Astrocyte (in vitro differentiated cells and primary cell): ENCODE data around the gene TSBP1. TPM values are rescaled to one million over a fixed set of nuclear protein-coding genes. Genes with fewer than 3 reads are reported as not detected.

Source experiments
- DNase-seq: peaks from one replicate; pipeline ENCODE4 v3.0.0-alpha.2; 2010; ENCODE audit warnings: low read depth
- FAIRE-seq: peaks from 2 replicates; lab custom pipeline; 2011; peaks lifted over from hg19 to GRCh38; lab: Jason Lieb, UNC
- H2AFZ ChIP-seq: 2 replicates; pipeline ENCODE4 v1.6.0; 2012; ENCODE audit warnings: low read depth, low read length, inconsistent platforms
- H3K27ac ChIP-seq: 2 replicates; pipeline ENCODE4 v1.5.1; 2011; ENCODE audit warnings: low read depth, low read length, inconsistent platforms
- H3K27me3 ChIP-seq: 2 replicates; pipeline ENCODE4 v1.6.0; 2011; ENCODE audit warnings: low read length, inconsistent platforms; ENCODE audit not compliant: insufficient read depth
- H3K36me3 ChIP-seq: 2 replicates; pipeline ENCODE4 v1.5.1; 2011; ENCODE audit warnings: low read length, inconsistent platforms; ENCODE audit not compliant: insufficient read depth
- H3K4me1 ChIP-seq: 2 replicates; pipeline ENCODE4 v1.5.1; 2011; ENCODE audit warnings: low read length, inconsistent platforms; ENCODE audit not compliant: insufficient read depth
- H3K4me2 ChIP-seq: 2 replicates; pipeline ENCODE4 v1.6.0; 2012; ENCODE audit warnings: low read length, inconsistent platforms
- H3K4me3 ChIP-seq: 2 replicates; pipeline ENCODE4 v1.5.1; 2011; ENCODE audit warnings: low read depth, mild to moderate bottlenecking, low read length, inconsistent platforms; ENCODE audit not compliant: insufficient read depth
- H3K79me2 ChIP-seq: 2 replicates; pipeline ENCODE4 v1.6.0; 2012; ENCODE audit warnings: mild to moderate bottlenecking, low read length, inconsistent platforms; ENCODE audit not compliant: insufficient read depth
- H3K9ac ChIP-seq: 2 replicates; pipeline ENCODE4 v1.6.0; 2012; ENCODE audit warnings: mild to moderate bottlenecking, low read length, inconsistent platforms
- H3K9me3 ChIP-seq: 2 replicates; pipeline ENCODE4 v1.5.1; 2012; ENCODE audit warnings: low read depth, mild to moderate bottlenecking, low read length, inconsistent platforms; ENCODE audit not compliant: insufficient read depth
- H4K20me1 ChIP-seq: 2 replicates; pipeline ENCODE4 v1.6.0; 2012; ENCODE audit warnings: low read length, inconsistent platforms; ENCODE audit not compliant: insufficient read depth
- H3K27ac Mint-ChIP-seq: one replicate; pipeline ENCODE4 v1.8.0; 2021; ENCODE audit warnings: mild to moderate bottlenecking, mixed read lengths; ENCODE audit not compliant: unreplicated experiment
- H3K27me3 Mint-ChIP-seq: one replicate; pipeline ENCODE4 v1.8.0; 2021; ENCODE audit warnings: low read depth, mixed read lengths; ENCODE audit not compliant: unreplicated experiment
- H3K36me3 Mint-ChIP-seq: one replicate; pipeline ENCODE4 v1.8.0; 2021; ENCODE audit warnings: low read depth, mixed read lengths; ENCODE audit not compliant: unreplicated experiment
- H3K4me1 Mint-ChIP-seq: one replicate; pipeline ENCODE4 v1.8.0; 2021; ENCODE audit warnings: low read depth, mixed read lengths; ENCODE audit not compliant: unreplicated experiment
- H3K4me3 Mint-ChIP-seq: one replicate; pipeline ENCODE4 v1.8.0; 2021; ENCODE audit warnings: mild to moderate bottlenecking, moderate library complexity, mixed read lengths; ENCODE audit not compliant: unreplicated experiment
- H3K9me3 Mint-ChIP-seq: one replicate; pipeline ENCODE4 v1.8.0; 2021; ENCODE audit warnings: mild to moderate bottlenecking, mixed read lengths; ENCODE audit not compliant: unreplicated experiment
- CTCF ChIP-seq: IDR thresholded peaks from 2 replicates; pipeline ENCODE4 v1.5.1; 2011; ENCODE audit warnings: low read depth, mild to moderate bottlenecking, inconsistent platforms, low read length, moderate library complexity; ENCODE audit not compliant: insufficient read depth
- EZH2 ChIP-seq: IDR thresholded peaks from 2 replicates; pipeline ENCODE4 v1.6.1; 2012; ENCODE audit warnings: mild to moderate bottlenecking, low read length, inconsistent platforms; ENCODE audit not compliant: insufficient read depth
- total RNA-seq: library from RNA; stranded (reverse); gene quantifications from 2 replicates; pipeline ENCODE4 v1.2.1, GENCODE V29; 2021

Gene TSBP1
- total RNA-seq, 1 donor from 2014 or later, result not detected

GRCh38 chr6:32327103-32327502, 44.6 kb downstream of the TSBP1 start:
- H3K27me3 ChIP-seq, result peaks cover 2% of the 10 kb centered on the region
- H2AFZ ChIP-seq, result no peak overlapping the region
- H3K4me1 ChIP-seq, result no peaks in the 10 kb centered on the region
- no peak overlapping the region for H3K27ac Mint-ChIP-seq
- H3K27me3 Mint-ChIP-seq, result peaks cover 2% of the 10 kb centered on the region
- no peaks in the 10 kb centered on the region for H3K4me1 Mint-ChIP-seq
- no peaks in the 10 kb centered on the region for H4K20me1 ChIP-seq
- no peak overlapping the region for H3K4me3 Mint-ChIP-seq
- no peak overlapping the region for H3K9ac ChIP-seq
- no peaks in the 10 kb centered on the region for H3K9me3 Mint-ChIP-seq
- H3K36me3 Mint-ChIP-seq, result no peaks in the 10 kb centered on the region
- no peaks in the 10 kb centered on the region for H3K79me2 ChIP-seq
- FAIRE-seq (no peak), DNase-seq (no peak)
- H3K27ac ChIP-seq, result no peak overlapping the region
- TF ChIP-seq EZH2, result no peak
- no peak for TF ChIP-seq CTCF
- H3K9me3 ChIP-seq, result no peaks in the 10 kb centered on the region
- H3K4me2 ChIP-seq, result no peak overlapping the region
- H3K36me3 ChIP-seq, result no peaks in the 10 kb centered on the region
- H3K4me3 ChIP-seq, result no peak overlapping the region

- no peaks in the 10 kb centered on the region for H3K27me3 ChIP-seq
- H3K9me3 Mint-ChIP-seq, result no peaks in the 10 kb centered on the region
- no peaks in the 10 kb centered on the region for H3K79me2 ChIP-seq
- TF ChIP-seq EZH2 (no peak), CTCF (no peak)
- H3K4me3 ChIP-seq, result no peak overlapping the region
- no peak overlapping the region for H3K9ac ChIP-seq
- no peak overlapping the region for H3K4me3 Mint-ChIP-seq
- no peak overlapping the region for H3K27ac Mint-ChIP-seq
- DNase-seq (no peak), FAIRE-seq (no peak)
- H3K4me1 Mint-ChIP-seq, result no peaks in the 10 kb centered on the region
- no peak overlapping the region for H3K4me2 ChIP-seq
- H3K27me3 Mint-ChIP-seq, result peaks cover 4% of the 10 kb centered on the region
- H3K4me1 ChIP-seq, result no peaks in the 10 kb centered on the region
- no peaks in the 10 kb centered on the region for H4K20me1 ChIP-seq
- H3K9me3 ChIP-seq, result no peaks in the 10 kb centered on the region
- H3K27ac ChIP-seq, result no peak overlapping the region
- H3K36me3 ChIP-seq, result no peaks in the 10 kb centered on the region
- H3K36me3 Mint-ChIP-seq, result no peaks in the 10 kb centered on the region
- no peak overlapping the region for H2AFZ ChIP-seq
Observed at GRCh38 chr6:32318501-32318900, 53.2 kb downstream of the TSBP1 start.

GRCh38 chr6:32317541-32317940, 54.2 kb downstream of the TSBP1 start:
- Histone ChIP-seq H4K20me1 (no peaks in the 10 kb centered on the region), H3K4me2 (no peak overlapping the region), H3K27me3 (no peaks in the 10 kb centered on the region), H3K79me2 (no peaks in the 10 kb centered on the region), H2AFZ (no peak overlapping the region), H3K4me3 (no peak overlapping the region), H3K4me1 (no peaks in the 10 kb centered on the region), H3K9ac (no peak overlapping the region), H3K36me3 (no peaks in the 10 kb centered on the region), H3K9me3 (no peaks in the 10 kb centered on the region), H3K27ac (no peak overlapping the region)
- no peak overlapping the region for H3K4me3 Mint-ChIP-seq
- no peaks in the 10 kb centered on the region for H3K4me1 Mint-ChIP-seq
- DNase-seq (no peak), FAIRE-seq (no peak)
- TF ChIP-seq EZH2, result no peak
- no peak for TF ChIP-seq CTCF
- H3K27ac Mint-ChIP-seq, result no peak overlapping the region
- no peaks in the 10 kb centered on the region for H3K36me3 Mint-ChIP-seq
- peaks cover 4% of the 10 kb centered on the region for H3K27me3 Mint-ChIP-seq
- no peaks in the 10 kb centered on the region for H3K9me3 Mint-ChIP-seq
